Heart left ventricle (tissue), 16 donors: ENCODE results near the gene DRAM1. TPM values are rescaled to one million over a fixed set of nuclear protein-coding genes. Genes with fewer than 3 reads are reported as not detected.
"Not testable (repeated sequence)": the region's sequence is repeated elsewhere in the genome, so short reads cannot be mapped to it uniquely, and the experiment has no call there.

Experiments
- ATAC-seq, 4 donors: fragments of 200-7000 bp; cut with Tn5 transposase; one replicate each; pipeline ENCODE4 v1.9.1; 2020 to 2022; ENCODE audit warnings: moderate library complexity in 4 of 4, mild to moderate bottlenecking in 3 of 4, moderate number of reproducible peaks in 1 of 4
- DNase-seq, 5 donors: peaks; one replicate each; pipeline ENCODE4 v3.0.0-alpha.2; 2020
- H3K27ac ChIP-seq, 12 donors: fragments of 200-600 bp; sonication (generic) in 4 of 12; one replicate each; pipeline versions ENCODE4 v1.5.0 to v1.8.0; 2016 to 2022; ENCODE audit warnings: mild to moderate bottlenecking in 2 of 12
- H3K27me3 ChIP-seq, 9 donors: fragments of 200-600 bp; sonication (generic) in 2 of 9; one replicate each; pipeline versions ENCODE4 v1.5.1 to v1.8.0; 2016 to 2022; ENCODE audit warnings: mild to moderate bottlenecking in 3 of 9
- H3K36me3 ChIP-seq, 9 donors: fragments of 200-600 bp; sonication (generic) in 2 of 9; one replicate each; pipeline versions ENCODE4 v1.5.0 to v1.8.0; 2018 to 2022; ENCODE audit warnings: mild to moderate bottlenecking in 2 of 9
- H3K4me1 ChIP-seq, 12 donors: fragments of 200-600 bp; sonication (generic) in 4 of 12; one replicate each; pipeline versions ENCODE4 v1.5.0 to v1.8.0; 2016 to 2022; ENCODE audit warnings: mild to moderate bottlenecking in 3 of 12
- H3K4me3 ChIP-seq, 12 donors: fragments of 200-600 bp; sonication (generic) in 4 of 12; one replicate each; pipeline versions ENCODE4 v1.5.0 to v1.8.0; 2017 to 2022; ENCODE audit warnings: mild to moderate bottlenecking in 9 of 12, moderate library complexity in 4 of 12
- H3K9me3 ChIP-seq, 12 donors: fragments of 200-600 bp; sonication (generic) in 4 of 12; one replicate each; pipeline versions ENCODE4 v1.5.0 to v1.8.0; 2016 to 2022; ENCODE audit warnings: mild to moderate bottlenecking in 1 of 12
- CTCF ChIP-seq, 12 donors: fragments of 200-600 bp; sonication (generic) in 4 of 12; IDR thresholded peaks; one replicate each; pipeline versions ENCODE4 v1.5.0 to v1.8.0; 2018 to 2022; ENCODE audit warnings: antibody characterized with exemption in 12 of 12, mild to moderate bottlenecking in 5 of 12
- POLR2A ChIP-seq, 2 donors: fragments of 450-650 bp; IDR thresholded peaks; one replicate each; pipeline ENCODE4 v1.6.1; 2017; ENCODE audit warnings: antibody characterized with exemption in 2 of 2, mild to moderate bottlenecking in 2 of 2, moderate library complexity in 2 of 2
- WGBS, 4 donors: extraction: QIAGEN DNeasy Blood & Tissue Kit in 2 of 4; methylation state at CpG; one replicate each; pipeline versions ENCODE4 v1.1.5 to v1.1.7; 2013 to 2018; 5-methylcytosine and 5-hydroxymethylcytosine counted together
- intact Hi-C, 10 donors: fragments of 100-400 bp; cut with DNase I; formaldehyde crosslinking; loops; one replicate each; pipeline versions ENCODE4 v1.11.1 to v1.14.2; 2022
- polyA plus RNA-seq, 2 donors: library from polyadenylated mRNA; stranded (reverse); fragments of 200-250 nt; gene quantifications; one replicate each; pipeline ENCODE4 v1.2.3, GENCODE V29; 2013
- total RNA-seq, 9 donors: library from RNA; depleted of rRNA in 2 of 9; stranded (reverse); fragments of >200 nt in 2 of 9; fragmentation: NEBNext Ultra II Directional in 3 of 9; extraction: Animal tissue kit (Norgen Biotek cat#: 25700) in 3 of 9; gene quantifications; one replicate each; pipeline versions ENCODE4 v1.1.0 to v1.2.4, GENCODE V29; 2016 to 2023
- donor health status: ischemic (EF 13 %, LVEDD 7.1; RV severe dilation, severe dysfunction).
- donor health status: healthy with polysubstance abuse.
- donor health status: DM: no; HTN: yes; CAD: no.
- donor health status: DM: no; HTN: no; CAD: no.
- donor health status: ischemic (EF 25% LVEDD 6.9; RV normal size, moderate dysfunction).
- donor health status: ischemic (EF 25% LVEDD 5.7; RV mildly dilated, moderate dysfunction).
- donor health status: healthy.
- donor health status: DM: yes; HTN: yes; CAD: no.
- donor health status: ischemic (EF 35%, LVEDD 5.7; RV mildly dilated, moderate dysfunction).
- donor health status: nonischemic (EF 11% LVEDD 7.7; RV severe dilation, severe dysfunction).
- donor health status: DM: yes; HTN: yes; CAD: no.
- donor health status: PGD.
- donor health status: ischemic (EF 29% LVEDD 5.4; RV normal size, mild dysfunction).
- donor health status: nonischemic (EF 23%, LVEDD 6.1; RV moderate dilation, normal function).

Gene DRAM1
- total and polyA plus RNA-seq, 11 donors = 2.9 to 40.7 (median 4.3) TPM

- intact Hi-C loops = no loop called here
- TF ChIP-seq POLR2A (IDR thresholded peaks at IDR 0.05) (no peak), CTCF (IDR thresholded peaks at IDR 0.05) (no peak)
These were observed 17.4 kb upstream of the DRAM1 start for GRCh38 chr12:101859664-101860607.

GRCh38 chr12:101861688-101862087 is 15.7 kb upstream of the DRAM1 start:
- not testable (repeated sequence) for ATAC-seq, H3K27me3 ChIP-seq
- WGBS, 4 donors = 92 to 96% (median 93%) methylated on average over 2 of the region's 2 CpGs

More at GRCh38 chr12:101859664-101860607, 17.4 kb upstream of the DRAM1 start:
- no peak for DNase-seq
- Histone ChIP-seq H3K36me3 (no peaks in the 10 kb centered on the region), H3K9me3 (no peaks in the 10 kb centered on the region), H3K4me1 (peaks cover 0 to 40% (median 2%) of the 10 kb centered on the region in 12 donors), H3K27me3 (no peaks in the 10 kb centered on the region), H3K27ac (peak overlapping the region in 1 of 12 donors; percentile 64), H3K4me3 (no peak overlapping the region)
- ATAC-seq = no peak

GRCh38 chr12:101862245-101862644 is 15.1 kb upstream of the DRAM1 start:
- Histone ChIP-seq H3K27me3 (no peaks in the 10 kb centered on the region), H3K4me1 (peaks cover 0 to 26% (median 0%) of the 10 kb centered on the region in 12 donors), H3K27ac (no peak overlapping the region), H3K4me3 (no peak overlapping the region), H3K36me3 (no peaks in the 10 kb centered on the region), H3K9me3 (peaks cover 0 to 8% (median 0%) of the 10 kb centered on the region in 12 donors)
- WGBS, 4 donors = 92 to 98% (median 97%) methylated on average over 2 of the region's 2 CpGs
- intact Hi-C loops = no loop called here
- TF ChIP-seq POLR2A (IDR thresholded peaks at IDR 0.05) (no peak), CTCF (IDR thresholded peaks at IDR 0.05) (no peak)
- no peak for ATAC-seq
- DNase-seq = no peak

More at GRCh38 chr12:101861688-101862087, 15.7 kb upstream of the DRAM1 start:
- H3K9me3 ChIP-seq, H3K4me3 ChIP-seq, intact Hi-C loops, H3K36me3 ChIP-seq, DNase-seq, H3K27ac ChIP-seq: not testable (repeated sequence)
- H3K4me1 ChIP-seq = peaks cover 0 to 32% (median 1%) of the 10 kb centered on the region in 12 donors

GRCh38 chr12:101863981-101864380 is 13.4 kb upstream of the DRAM1 start:
- no peak for DNase-seq
- Histone ChIP-seq H3K4me1 (peaks cover 0 to 18% (median 0%) of the 10 kb centered on the region in 12 donors), H3K27me3 (no peaks in the 10 kb centered on the region), H3K36me3 (no peaks in the 10 kb centered on the region), H3K27ac (no peak overlapping the region), H3K9me3 (peaks cover 0 to 11% (median 0%) of the 10 kb centered on the region in 12 donors), H3K4me3 (no peak overlapping the region)
- intact Hi-C loops = no loop called here
- no peak for ATAC-seq
- TF ChIP-seq POLR2A (IDR thresholded peaks at IDR 0.05) (no peak), CTCF (IDR thresholded peaks at IDR 0.05) (no peak)
